Stomach (tissue), 4 donors: ENCODE results near the gene RNLS.

Source experiments
- EP300 ChIP-seq: sonication (generic); formaldehyde crosslinking; IDR thresholded peaks from one replicate; pipeline ENCODE4 v1.6.1; 2017; ENCODE audit warnings: antibody characterized with exemption
- TF ChIP-seq, protein P1 (sequence below), 7 experiments: fragments of 450-650 bp in 4 of 7; fragments of 200-600 bp in 3 of 7; sonication (generic) in 3 of 7; IDR thresholded peaks; one replicate each; pipeline ENCODE4 v1.5.1; 2016 to 2019; ENCODE audit warnings: antibody characterized with exemption in 7 of 7, control low read depth in 2 of 7, mild to moderate bottlenecking in 1 of 7

DNA sequence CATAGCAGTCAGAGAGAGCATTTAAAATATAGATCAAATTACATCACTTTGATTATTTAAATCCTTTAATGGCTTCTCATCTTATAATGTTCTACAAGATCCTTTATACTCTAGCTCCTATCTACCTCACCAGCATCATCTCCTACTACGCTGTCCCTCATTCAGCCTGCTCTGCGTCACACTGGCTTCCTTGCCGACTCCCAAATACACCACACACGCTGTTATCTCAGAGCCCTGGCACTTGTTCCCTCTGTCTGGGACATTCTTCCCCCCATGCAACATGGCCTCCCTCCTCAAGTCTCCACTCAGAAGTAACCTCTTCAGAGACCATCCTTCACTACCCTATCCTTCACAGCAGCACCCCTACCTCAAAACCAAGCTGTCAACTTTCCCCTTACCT lies 46.7 kb downstream of the RNLS start:
- TF ChIP-seq, protein P1, sequence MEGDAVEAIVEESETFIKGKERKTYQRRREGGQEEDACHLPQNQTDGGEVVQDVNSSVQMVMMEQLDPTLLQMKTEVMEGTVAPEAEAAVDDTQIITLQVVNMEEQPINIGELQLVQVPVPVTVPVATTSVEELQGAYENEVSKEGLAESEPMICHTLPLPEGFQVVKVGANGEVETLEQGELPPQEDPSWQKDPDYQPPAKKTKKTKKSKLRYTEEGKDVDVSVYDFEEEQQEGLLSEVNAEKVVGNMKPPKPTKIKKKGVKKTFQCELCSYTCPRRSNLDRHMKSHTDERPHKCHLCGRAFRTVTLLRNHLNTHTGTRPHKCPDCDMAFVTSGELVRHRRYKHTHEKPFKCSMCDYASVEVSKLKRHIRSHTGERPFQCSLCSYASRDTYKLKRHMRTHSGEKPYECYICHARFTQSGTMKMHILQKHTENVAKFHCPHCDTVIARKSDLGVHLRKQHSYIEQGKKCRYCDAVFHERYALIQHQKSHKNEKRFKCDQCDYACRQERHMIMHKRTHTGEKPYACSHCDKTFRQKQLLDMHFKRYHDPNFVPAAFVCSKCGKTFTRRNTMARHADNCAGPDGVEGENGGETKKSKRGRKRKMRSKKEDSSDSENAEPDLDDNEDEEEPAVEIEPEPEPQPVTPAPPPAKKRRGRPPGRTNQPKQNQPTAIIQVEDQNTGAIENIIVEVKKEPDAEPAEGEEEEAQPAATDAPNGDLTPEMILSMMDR (IDR thresholded peaks at IDR 0.05): no peak
- no peak for TF ChIP-seq EP300
